Erythroblast (primary cell): ENCODE results near the gene STK40.

ENCODE experiments used
- GATA1 ChIP-seq: IDR thresholded peaks from 2 replicates; pipeline ENCODE4 v1.6.1; 2011; ENCODE audit warnings: low read depth, mild to moderate bottlenecking, control low read depth, low read length, moderate library complexity
- POLR2A ChIP-seq: IDR thresholded peaks from 2 replicates; pipeline ENCODE4 v1.6.1; 2011; ENCODE audit warnings: mild to moderate bottlenecking, low read length

DNA sequence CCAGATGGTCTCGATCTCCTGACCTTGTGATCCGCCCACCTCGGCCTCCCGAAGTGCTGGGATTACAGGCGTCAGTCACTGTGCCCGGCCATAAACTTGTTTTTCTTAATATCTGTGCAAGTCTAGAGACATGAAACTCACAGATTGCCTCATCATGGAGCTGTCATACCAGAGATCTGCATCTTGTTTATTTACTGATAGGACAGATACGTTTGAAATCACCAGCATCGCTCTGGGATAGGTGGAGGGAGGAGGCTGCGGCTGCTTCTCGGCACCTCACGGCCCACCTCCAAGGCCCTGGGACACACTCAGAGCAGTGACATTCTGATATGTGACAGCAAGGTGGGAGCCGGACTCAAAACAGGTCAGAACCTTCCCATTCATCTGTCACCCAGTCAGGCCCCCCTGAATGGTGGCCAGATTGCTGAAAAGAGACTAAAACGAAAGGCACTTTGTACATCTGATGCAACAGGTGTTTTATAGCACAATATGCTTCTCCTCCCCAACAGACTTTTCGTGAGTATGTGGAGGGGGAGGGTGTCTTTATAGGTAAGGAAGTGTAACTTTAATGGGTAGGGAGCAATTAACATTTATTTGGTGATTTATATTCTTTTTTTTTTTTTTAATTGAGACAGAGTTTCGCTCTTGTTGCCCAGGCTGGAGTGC, 30.1 kb upstream of the STK40 start:
- TF ChIP-seq POLR2A (no peak), GATA1 (no peak)
